HL-60 (cell line): ENCODE measurements around the gene ANAPC15.

Experiments used
- GABPA ChIP-seq: IDR thresholded peaks from 2 replicates; pipeline ENCODE4 v1.6.1; 2012; ENCODE audit warnings: low read depth
- POLR2AphosphoS5 ChIP-seq: IDR thresholded peaks from 2 replicates; pipeline ENCODE4 v1.6.1; 2012; ENCODE audit warnings: low read depth

GRCh38 chr11:72111300-72112142 lies 974 bp downstream of the ANAPC15 start:
- no peak for TF ChIP-seq POLR2AphosphoS5
- TF ChIP-seq GABPA = no peak
